IMR-90 (cell line): ENCODE data around the gene JAKMIP3. TPM values are rescaled to one million over a fixed set of nuclear protein-coding genes. Genes with fewer than 3 reads are reported as not detected.

ENCODE experiments used
- ATAC-seq: fragments of 200-7000 bp; cut with Tn5 transposase; 2 replicates; pipeline ENCODE4 v1.9.1; 2020; ENCODE audit warnings: low read depth, mild to moderate bottlenecking, moderate library complexity
- BruUV-seq: library from RNA; stranded (reverse); fragments of 400-500 nt; replicated peaks from 2 replicates; lab custom pipeline; 2021; lab: Mats Ljungman, UMichigan
- CTCF ChIA-PET: fragments of 300-600 bp; formaldehyde crosslinking; extraction: SDS; loops from one replicate; lab custom pipeline; 2021; ENCODE audit warnings: antibody characterized with exemption; lab: Yijun Ruan, JAX
- POLR2A ChIA-PET: fragments of 300-600 bp; sonication (Branson Sonifier 250); formaldehyde crosslinking; loops from one replicate; lab custom pipeline; 2022; ENCODE audit warnings: antibody characterized with exemption; ENCODE audit not compliant: unreplicated experiment; lab: Charles Lee
- DNase-seq: peaks from one replicate; pipeline ENCODE4 v3.0.0; 2013
- H2AFZ ChIP-seq: replicated peaks from 2 replicates; pipeline ENCODE3; 2013; ENCODE audit warnings: low read length, mild to moderate bottlenecking; ENCODE audit not compliant: poor library complexity
- H2AK5ac ChIP-seq: 2 replicates; pipeline ENCODE4 v1.6.1; 2013; ENCODE audit warnings: low read depth, low read length, inconsistent platforms
- H2AK9ac ChIP-seq: replicated peaks from 2 replicates; pipeline ENCODE3; 2013; ENCODE audit warnings: mild to moderate bottlenecking, low read depth, low read length, moderate library complexity; ENCODE audit not compliant: poor library complexity
- H2BK120ac ChIP-seq: 2 replicates; pipeline ENCODE4 v1.6.1; 2013; ENCODE audit warnings: low read depth, low read length, inconsistent platforms
- H2BK15ac ChIP-seq: 3 replicates; pipeline ENCODE4 v1.6.1; 2013; ENCODE audit warnings: low read depth, low read length, inconsistent platforms
- H2BK20ac ChIP-seq: 2 replicates; pipeline ENCODE4 v1.6.1; 2013; ENCODE audit warnings: low read depth, mild to moderate bottlenecking, inconsistent platforms, low read length, moderate library complexity
- H2BK5ac ChIP-seq: 2 replicates; pipeline ENCODE4 v1.6.1; 2013; ENCODE audit warnings: mild to moderate bottlenecking, low read depth, low read length, inconsistent platforms; ENCODE audit not compliant: poor library complexity, severe bottlenecking
- H3K14ac ChIP-seq: replicated peaks from 2 replicates; pipeline ENCODE4 v1.6.1; 2013; ENCODE audit warnings: low read depth, low read length, inconsistent platforms
- H3K18ac ChIP-seq: 2 replicates; pipeline ENCODE4 v1.6.1; 2013; ENCODE audit warnings: low read depth, low read length, control low read depth
- H3K23ac ChIP-seq: 2 replicates; pipeline ENCODE4 v1.6.1; 2013; ENCODE audit warnings: low read depth, low read length, inconsistent platforms
- H3K27ac ChIP-seq: 2 replicates; pipeline ENCODE4 v1.5.1; 2013; ENCODE audit warnings: mild to moderate bottlenecking, control low read depth, low read length; ENCODE audit not compliant: insufficient read depth
- H3K27me3 ChIP-seq: 2 replicates; pipeline ENCODE4 v1.6.1; 2013; ENCODE audit warnings: low read length; ENCODE audit not compliant: control insufficient read depth, insufficient read depth
- H3K36me3 ChIP-seq: 2 replicates; pipeline ENCODE4 v1.6.1; 2013; ENCODE audit warnings: low read length, mixed read lengths; ENCODE audit not compliant: control insufficient read depth, insufficient read depth
- H3K4ac ChIP-seq: 2 replicates; pipeline ENCODE4 v1.6.1; 2013; ENCODE audit warnings: low read depth, low read length, inconsistent platforms
- H3K4me1 ChIP-seq: 2 replicates; pipeline ENCODE4 v1.6.1; 2013; ENCODE audit warnings: low read length, mixed read lengths; ENCODE audit not compliant: control insufficient read depth, insufficient read depth
- H3K4me2 ChIP-seq: 2 replicates; pipeline ENCODE4 v1.6.1; 2013; ENCODE audit warnings: low read depth, mild to moderate bottlenecking, control low read depth, low read length, moderate library complexity
- H3K4me3 ChIP-seq: 2 replicates; pipeline ENCODE4 v1.5.1; 2013; ENCODE audit warnings: low read depth, mild to moderate bottlenecking, control low read depth, low read length, moderate library complexity; ENCODE audit not compliant: insufficient read depth
- H3K56ac ChIP-seq: 2 replicates; pipeline ENCODE4 v1.6.1; 2013; ENCODE audit warnings: low read length, inconsistent platforms; ENCODE audit not compliant: insufficient read depth; ENCODE audit errors: extremely low read depth
- H3K79me1 ChIP-seq, 2 experiments: 2 replicates each; pipeline ENCODE4 v1.6.1; 2013; ENCODE audit warnings: low read length in 2 of 2, inconsistent platforms in 1 of 2, low read depth in 1 of 2
- H3K9ac ChIP-seq: 2 replicates; pipeline ENCODE4 v1.6.1; 2013; ENCODE audit warnings: low read depth, low read length, control low read depth
- H3K9me1 ChIP-seq: 2 replicates; pipeline ENCODE4 v1.6.1; 2013; ENCODE audit warnings: low read length, inconsistent platforms; ENCODE audit not compliant: insufficient read depth
- H3K9me3 ChIP-seq: 2 replicates; pipeline ENCODE4 v1.6.1; 2013; ENCODE audit warnings: low read length; ENCODE audit not compliant: control insufficient read depth, insufficient read depth
- H4K20me1 ChIP-seq: 2 replicates; pipeline ENCODE4 v1.6.1; 2013; ENCODE audit warnings: low read length, inconsistent platforms; ENCODE audit not compliant: insufficient read depth
- H4K5ac ChIP-seq: 2 replicates; pipeline ENCODE4 v1.6.1; 2013; ENCODE audit warnings: mild to moderate bottlenecking, low read depth, low read length, control low read depth
- H4K8ac ChIP-seq, 2 experiments: 2 replicates each; pipeline ENCODE4 v1.6.1; 2013; ENCODE audit warnings: low read depth in 2 of 2, low read length in 2 of 2, control low read depth in 1 of 2, inconsistent platforms in 1 of 2
- H4K91ac ChIP-seq: 2 replicates; pipeline ENCODE4 v1.6.1; 2013; ENCODE audit warnings: low read depth, low read length, inconsistent platforms; ENCODE audit not compliant: insufficient read depth
- BHLHE40 ChIP-seq: fragments of 150-350 bp; IDR thresholded peaks from 2 replicates; pipeline ENCODE4 v1.6.1; 2016; ENCODE audit warnings: mild to moderate bottlenecking, low read depth, low read length
- CEBPB ChIP-seq: IDR thresholded peaks from 2 replicates; pipeline ENCODE4 v1.6.1; 2012; ENCODE audit warnings: low read depth, low read length, improper control_type of control experiment
- CHD1 ChIP-seq: IDR thresholded peaks from 2 replicates; pipeline ENCODE4 v1.6.1; 2012; ENCODE audit warnings: low read depth, low read length, improper control_type of control experiment
- ELK1 ChIP-seq: fragments of 150-350 bp; IDR thresholded peaks from 2 replicates; pipeline ENCODE4 v1.6.1; 2016; ENCODE audit warnings: low read depth, mild to moderate bottlenecking, low read length, moderate library complexity, borderline replicate concordance
- FOS ChIP-seq: fragments of 150-350 bp; IDR thresholded peaks from 2 replicates; pipeline ENCODE4 v1.6.1; 2016; ENCODE audit warnings: low read depth, low read length
- MAFK ChIP-seq: IDR thresholded peaks from 2 replicates; pipeline ENCODE4 v1.6.1; 2012; ENCODE audit warnings: low read depth, low read length, improper control_type of control experiment
- MAZ ChIP-seq: IDR thresholded peaks from 2 replicates; pipeline ENCODE4 v1.6.1; 2012; ENCODE audit warnings: low read depth, mild to moderate bottlenecking, low read length, improper control_type of control experiment, moderate library complexity, borderline replicate concordance
- MXI1 ChIP-seq: IDR thresholded peaks from 2 replicates; pipeline ENCODE4 v1.6.1; 2012; ENCODE audit warnings: low read depth, mild to moderate bottlenecking, low read length, moderate library complexity, borderline replicate concordance
- NFE2L2 ChIP-seq: fragments of 150-350 bp; IDR thresholded peaks from 2 replicates; pipeline ENCODE4 v1.6.1; 2016; ENCODE audit warnings: low read depth, mild to moderate bottlenecking, low read length
- POLR2A ChIP-seq: IDR thresholded peaks from 2 replicates; pipeline ENCODE4 v1.6.1; 2012; ENCODE audit warnings: mild to moderate bottlenecking, low read depth, low read length
- RAD21 ChIP-seq: IDR thresholded peaks from 2 replicates; pipeline ENCODE4 v1.6.1; 2012; ENCODE audit warnings: low read length, improper control_type of control experiment
- RFX5 ChIP-seq: IDR thresholded peaks from 2 replicates; pipeline ENCODE4 v1.8.0; 2012; ENCODE audit warnings: low read depth, mild to moderate bottlenecking, low read length, moderate library complexity
- SMC3 ChIP-seq: fragments of 150-350 bp; IDR thresholded peaks from 2 replicates; pipeline ENCODE4 v1.6.1; 2016; ENCODE audit warnings: low read depth, mild to moderate bottlenecking, antibody characterized with exemption, low read length, moderate library complexity
- WGBS, 2 experiments: methylation state at CpG; one replicate each; pipeline versions ENCODE4 v1.1.5 to v1.1.7; 2013; ENCODE audit warnings: missing lambda C conversion rate in 2 of 2; ENCODE audit not compliant: insufficient read length in 1 of 2; ENCODE audit errors: extremely low coverage in 2 of 2; 5-methylcytosine and 5-hydroxymethylcytosine counted together
- dilution Hi-C: fragments of 300-500 bp; cut with HindIII; formaldehyde crosslinking; loops from one replicate; pipeline ENCODE4 v1.14.3; 2018; ENCODE audit warnings: low sequenced_read_pairs; ENCODE audit not compliant: unreplicated experiment
- in situ Hi-C: fragments of 300-500 bp; cut with MboI; formaldehyde crosslinking; loops from 3 replicates; pipeline ENCODE4 v1.14.3; 2019; ENCODE audit warnings: low sequenced_read_pairs, inconsistent platforms, mixed read lengths
- intact Hi-C: fragments of 100-400 bp; cut with micrococcal nuclease; formaldehyde crosslinking; loops from 2 replicates; pipeline ENCODE4 v1.10.0; 2022
- polyA plus RNA-seq, 3 experiments: library from polyadenylated mRNA; depleted of rRNA; stranded (reverse); fragments of >200 nt; gene quantifications; 2 replicates each; pipeline ENCODE4 v1.2.3, GENCODE V29; 2012; ENCODE audit warnings: low replicate concordance in 1 of 3
- total RNA-seq: library from RNA; depleted of rRNA; stranded (reverse); fragments of >200 nt; gene quantifications from 2 replicates; pipeline ENCODE4 v1.2.3, GENCODE V29; 2012
- TF ChIP-seq, protein P1 (sequence below): conservative IDR thresholded peaks from 2 replicates; pipeline ENCODE4 v1.5.1; 2012; ENCODE audit warnings: mild to moderate bottlenecking, low read depth, low read length, improper control_type of control experiment

JAKMIP3 gene
- total and polyA plus RNA-seq, 2 of the 4 experiments (the other 2 are of a cell fraction) = under 0.01 to 0.22 TPM

- dilution Hi-C loops = no loop called here
- H3K18ac ChIP-seq = no peak overlapping the region
- no peak overlapping the region for H2AK5ac ChIP-seq
- H3K9ac ChIP-seq = no peak overlapping the region
- no TSS peak for BruUV-seq
- no peaks in the 10 kb centered on the region for H3K4me1 ChIP-seq
- POLR2A ChIA-PET = no interaction called here
- H4K20me1 ChIP-seq = no peaks in the 10 kb centered on the region
- no peak overlapping the region for H2BK120ac ChIP-seq
- H3K4ac ChIP-seq = no peak overlapping the region
- H3K9me1 ChIP-seq = no peaks in the 10 kb centered on the region
- TF ChIP-seq POLR2A (no peak), BHLHE40 (no peak), MXI1 (no peak), MAFK (no peak), MAZ (no peak), CHD1 (no peak), ELK1 (no peak), RAD21 (no peak), CEBPB (no peak), SMC3 (no peak), NFE2L2 (no peak), RFX5 (no peak), FOS (no peak)
- TF ChIP-seq, protein P1, sequence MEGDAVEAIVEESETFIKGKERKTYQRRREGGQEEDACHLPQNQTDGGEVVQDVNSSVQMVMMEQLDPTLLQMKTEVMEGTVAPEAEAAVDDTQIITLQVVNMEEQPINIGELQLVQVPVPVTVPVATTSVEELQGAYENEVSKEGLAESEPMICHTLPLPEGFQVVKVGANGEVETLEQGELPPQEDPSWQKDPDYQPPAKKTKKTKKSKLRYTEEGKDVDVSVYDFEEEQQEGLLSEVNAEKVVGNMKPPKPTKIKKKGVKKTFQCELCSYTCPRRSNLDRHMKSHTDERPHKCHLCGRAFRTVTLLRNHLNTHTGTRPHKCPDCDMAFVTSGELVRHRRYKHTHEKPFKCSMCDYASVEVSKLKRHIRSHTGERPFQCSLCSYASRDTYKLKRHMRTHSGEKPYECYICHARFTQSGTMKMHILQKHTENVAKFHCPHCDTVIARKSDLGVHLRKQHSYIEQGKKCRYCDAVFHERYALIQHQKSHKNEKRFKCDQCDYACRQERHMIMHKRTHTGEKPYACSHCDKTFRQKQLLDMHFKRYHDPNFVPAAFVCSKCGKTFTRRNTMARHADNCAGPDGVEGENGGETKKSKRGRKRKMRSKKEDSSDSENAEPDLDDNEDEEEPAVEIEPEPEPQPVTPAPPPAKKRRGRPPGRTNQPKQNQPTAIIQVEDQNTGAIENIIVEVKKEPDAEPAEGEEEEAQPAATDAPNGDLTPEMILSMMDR = no peak
- no peak overlapping the region for H2BK5ac ChIP-seq
- H3K9me3 ChIP-seq = no peaks in the 10 kb centered on the region
- no peak overlapping the region for H3K56ac ChIP-seq
- no peak for ATAC-seq
- no peak for DNase-seq
- intact Hi-C loops = no loop called here
- no peak overlapping the region for H3K4me3 ChIP-seq
- H4K8ac ChIP-seq = no peak overlapping the region
- CTCF ChIA-PET = no interaction called here
- H3K23ac ChIP-seq = no peak overlapping the region
- in situ Hi-C loops = no loop called here
- H3K79me1 ChIP-seq = no peaks in the 10 kb centered on the region
- no peak overlapping the region for H2AK9ac ChIP-seq
- WGBS, 2 experiments = 47% methylated on average over 8 of the region's 17 CpGs; no CpG with 5 or more reads in 1 of the 2 experiments
- no peak overlapping the region for H3K27ac ChIP-seq
- H3K4me2 ChIP-seq = no peak overlapping the region
- H3K14ac ChIP-seq = no peak overlapping the region
- H3K27me3 ChIP-seq = peaks cover 5% of the 10 kb centered on the region
- H2BK20ac ChIP-seq = no peak overlapping the region
- no peak overlapping the region for H4K91ac ChIP-seq
- no peak overlapping the region for H2BK15ac ChIP-seq
- no peak overlapping the region for H4K5ac ChIP-seq
- no peaks in the 10 kb centered on the region for H3K36me3 ChIP-seq
- H2AFZ ChIP-seq = no peak overlapping the region
These were observed 10.3 kb downstream of the JAKMIP3 start for GRCh38 chr10:132075909-132076577.
